IPS-15b (cell line): ENCODE data around the gene STK24.
"Not testable (repeated sequence)": the region's sequence is repeated elsewhere in the genome, so short reads cannot be mapped to it uniquely, and the experiment has no call there.

Experiments
- H3K27me3 ChIP-seq: one replicate; pipeline ENCODE4 v1.6.1; 2013; ENCODE audit warnings: low read length; ENCODE audit not compliant: control insufficient read depth, insufficient read depth
- H3K36me3 ChIP-seq: one replicate; pipeline ENCODE4 v1.6.1; 2013; ENCODE audit warnings: low read length; ENCODE audit not compliant: control insufficient read depth, insufficient read depth
- H3K4me1 ChIP-seq: one replicate; pipeline ENCODE4 v1.6.1; 2013; ENCODE audit warnings: mild to moderate bottlenecking, low read length; ENCODE audit not compliant: control insufficient read depth, insufficient read depth
- H3K4me3 ChIP-seq: one replicate; pipeline ENCODE4 v1.5.1; 2013; ENCODE audit warnings: low read depth, low read length
- H3K9ac ChIP-seq: one replicate; pipeline ENCODE4 v1.6.1; 2013; ENCODE audit warnings: low read depth, mild to moderate bottlenecking, low read length
- H3K9me3 ChIP-seq: one replicate; pipeline ENCODE4 v1.6.1; 2013; ENCODE audit warnings: mild to moderate bottlenecking, low read length; ENCODE audit not compliant: control insufficient read depth, insufficient read depth

STK24 gene

GRCh38 chr13:98422046-98422445 is 154.9 kb downstream of the STK24 start:
- Histone ChIP-seq H3K9me3 (no peaks in the 10 kb centered on the region), H3K4me1 (no peaks in the 10 kb centered on the region), H3K9ac (no peak overlapping the region), H3K27me3 (no peaks in the 10 kb centered on the region), H3K36me3 (peaks cover 2% of the 10 kb centered on the region), H3K4me3 (no peak overlapping the region)

GRCh38 chr13:98420554-98421175 is 156.2 kb downstream of the STK24 start:
- H3K9ac ChIP-seq = no peak overlapping the region
- H3K9me3 ChIP-seq = no peaks in the 10 kb centered on the region
- no peak overlapping the region for H3K4me3 ChIP-seq
- peaks cover 2% of the 10 kb centered on the region for H3K36me3 ChIP-seq
- H3K27me3 ChIP-seq = no peaks in the 10 kb centered on the region
- H3K4me1 ChIP-seq = no peaks in the 10 kb centered on the region

- Histone ChIP-seq H3K4me1 (no peaks in the 10 kb centered on the region), H3K4me3 (no peak overlapping the region), H3K9me3 (no peaks in the 10 kb centered on the region), H3K27me3 (no peaks in the 10 kb centered on the region), H3K36me3 (peaks cover 4% of the 10 kb centered on the region), H3K9ac (no peak overlapping the region)
Measured at GRCh38 chr13:98419786-98420553, 156.9 kb downstream of the STK24 start.

- H3K9me3 ChIP-seq = no peaks in the 10 kb centered on the region
- H3K36me3 ChIP-seq = peaks cover 2% of the 10 kb centered on the region
- H3K9ac ChIP-seq = no peak overlapping the region
- no peaks in the 10 kb centered on the region for H3K4me1 ChIP-seq
- no peak overlapping the region for H3K4me3 ChIP-seq
- no peaks in the 10 kb centered on the region for H3K27me3 ChIP-seq
Measured at GRCh38 chr13:98416408-98416807, 160.5 kb downstream of the STK24 start.

- Histone ChIP-seq H3K36me3 (peaks cover 2% of the 10 kb centered on the region), H3K4me1 (no peaks in the 10 kb centered on the region), H3K9me3 (no peaks in the 10 kb centered on the region), H3K4me3 (no peak overlapping the region), H3K9ac (no peak overlapping the region), H3K27me3 (no peaks in the 10 kb centered on the region)
Measured at GRCh38 chr13:98415326-98416070, 161.4 kb downstream of the STK24 start.

GRCh38 chr13:98413796-98414195 is 163.1 kb downstream of the STK24 start:
- Histone ChIP-seq H3K36me3 (peaks cover 6% of the 10 kb centered on the region), H3K27me3 (no peaks in the 10 kb centered on the region), H3K9me3 (no peaks in the 10 kb centered on the region), H3K9ac (no peak overlapping the region), H3K4me1 (no peaks in the 10 kb centered on the region), H3K4me3 (no peak overlapping the region)

GRCh38 chr13:98413278-98413677 is 163.6 kb downstream of the STK24 start:
- not testable (repeated sequence) for H3K4me1 ChIP-seq, H3K4me3 ChIP-seq, H3K9me3 ChIP-seq, H3K9ac ChIP-seq, H3K27me3 ChIP-seq, H3K36me3 ChIP-seq

- Histone ChIP-seq H3K27me3 (no peaks in the 10 kb centered on the region), H3K4me1 (no peaks in the 10 kb centered on the region), H3K36me3 (peaks cover 6% of the 10 kb centered on the region), H3K4me3 (no peak overlapping the region), H3K9me3 (no peaks in the 10 kb centered on the region), H3K9ac (no peak overlapping the region)
Measured at GRCh38 chr13:98411617-98412265, 165.2 kb downstream of the STK24 start.

GRCh38 chr13:98411013-98411412 is 165.9 kb downstream of the STK24 start:
- H3K4me3 ChIP-seq = no peak overlapping the region
- H3K9ac ChIP-seq = no peak overlapping the region
- no peaks in the 10 kb centered on the region for H3K4me1 ChIP-seq
- H3K27me3 ChIP-seq = no peaks in the 10 kb centered on the region
- peaks cover 6% of the 10 kb centered on the region for H3K36me3 ChIP-seq
- no peaks in the 10 kb centered on the region for H3K9me3 ChIP-seq

GRCh38 chr13:98410612-98411011 is 166.3 kb downstream of the STK24 start:
- Histone ChIP-seq H3K9me3 (no peaks in the 10 kb centered on the region), H3K36me3 (peaks cover 6% of the 10 kb centered on the region), H3K9ac (no peak overlapping the region), H3K27me3 (no peaks in the 10 kb centered on the region), H3K4me3 (no peak overlapping the region), H3K4me1 (no peaks in the 10 kb centered on the region)

GRCh38 chr13:98409281-98409680 is 167.6 kb downstream of the STK24 start:
- Histone ChIP-seq H3K36me3 (peaks cover 3% of the 10 kb centered on the region), H3K4me3 (no peak overlapping the region), H3K4me1 (peaks cover 5% of the 10 kb centered on the region), H3K9me3 (no peaks in the 10 kb centered on the region), H3K9ac (no peak overlapping the region), H3K27me3 (no peaks in the 10 kb centered on the region)
